Activated naive CD8-positive, alpha-beta T cell (primary cell): Measurements from ENCODE around the gene DHPS.
"Not testable (repeated sequence)": the region's sequence is repeated elsewhere in the genome, so short reads cannot be mapped to it uniquely, and the experiment has no call there.

Experiments used
- H3K27ac Mint-ChIP-seq: one replicate; pipeline ENCODE4 v1.8.0; 2021; ENCODE audit warnings: mixed read lengths
- H3K27me3 Mint-ChIP-seq: one replicate; pipeline ENCODE4 v1.8.0; 2021; ENCODE audit warnings: mixed read lengths
- H3K36me3 Mint-ChIP-seq: one replicate; pipeline ENCODE4 v1.8.0; 2021; ENCODE audit warnings: mixed read lengths
- H3K4me1 Mint-ChIP-seq: one replicate; pipeline ENCODE4 v1.8.0; 2021; ENCODE audit warnings: low read depth, mixed read lengths
- H3K4me3 Mint-ChIP-seq: one replicate; pipeline ENCODE4 v1.8.0; 2021; ENCODE audit warnings: mild to moderate bottlenecking, mixed read lengths
- H3K9me3 Mint-ChIP-seq: one replicate; pipeline ENCODE4 v1.8.0; 2021; ENCODE audit warnings: low read depth, mixed read lengths

Gene DHPS

GRCh38 chr19:12649941-12650340 is 31.7 kb downstream of the DHPS start:
- peaks cover 7% of the 10 kb centered on the region for H3K36me3 Mint-ChIP-seq
- no peak overlapping the region for H3K27ac Mint-ChIP-seq
- no peaks in the 10 kb centered on the region for H3K9me3 Mint-ChIP-seq
- peaks cover 2% of the 10 kb centered on the region for H3K4me1 Mint-ChIP-seq
- no peak overlapping the region for H3K4me3 Mint-ChIP-seq
- no peaks in the 10 kb centered on the region for H3K27me3 Mint-ChIP-seq

- no peak overlapping the region for H3K27ac Mint-ChIP-seq
- H3K4me1 Mint-ChIP-seq: peaks cover 2% of the 10 kb centered on the region
- H3K27me3 Mint-ChIP-seq: no peaks in the 10 kb centered on the region
- peaks cover 7% of the 10 kb centered on the region for H3K36me3 Mint-ChIP-seq
- H3K9me3 Mint-ChIP-seq: no peaks in the 10 kb centered on the region
- H3K4me3 Mint-ChIP-seq: no peak overlapping the region
Measured at GRCh38 chr19:12648088-12648487, 33.6 kb downstream of the DHPS start.

- Mint-ChIP-seq H3K4me1 (peaks cover 2% of the 10 kb centered on the region), H3K27ac (no peak overlapping the region), H3K27me3 (no peaks in the 10 kb centered on the region), H3K4me3 (no peak overlapping the region), H3K36me3 (peaks cover 7% of the 10 kb centered on the region), H3K9me3 (no peaks in the 10 kb centered on the region)
Measured at GRCh38 chr19:12647490-12648071, 34.1 kb downstream of the DHPS start.

- H3K9me3 Mint-ChIP-seq: no peaks in the 10 kb centered on the region
- no peak overlapping the region for H3K27ac Mint-ChIP-seq
Measured at GRCh38 chr19:12647047-12647446, 34.6 kb downstream of the DHPS start.

GRCh38 chr19:12646551-12646950 is 35.1 kb downstream of the DHPS start:
- Mint-ChIP-seq H3K36me3 (peaks cover 3% of the 10 kb centered on the region), H3K4me3 (no peak overlapping the region), H3K9me3 (no peaks in the 10 kb centered on the region), H3K4me1 (peaks cover 2% of the 10 kb centered on the region), H3K27me3 (no peaks in the 10 kb centered on the region), H3K27ac (no peak overlapping the region)

More at GRCh38 chr19:12647047-12647446, 34.6 kb downstream of the DHPS start:
- H3K4me3 Mint-ChIP-seq: no peak overlapping the region
- no peaks in the 10 kb centered on the region for H3K27me3 Mint-ChIP-seq
- peaks cover 7% of the 10 kb centered on the region for H3K36me3 Mint-ChIP-seq
- peaks cover 2% of the 10 kb centered on the region for H3K4me1 Mint-ChIP-seq

- H3K27me3 Mint-ChIP-seq, H3K36me3 Mint-ChIP-seq, H3K27ac Mint-ChIP-seq, H3K9me3 Mint-ChIP-seq, H3K4me3 Mint-ChIP-seq: not testable (repeated sequence)
- H3K4me1 Mint-ChIP-seq: peaks cover 15% of the 10 kb centered on the region
Measured at GRCh38 chr19:12643716-12644115, 38.0 kb downstream of the DHPS start.

GRCh38 chr19:12642506-12642905 is 39.2 kb downstream of the DHPS start:
- no peaks in the 10 kb centered on the region for H3K27me3 Mint-ChIP-seq
- no peak overlapping the region for H3K4me3 Mint-ChIP-seq
- H3K27ac Mint-ChIP-seq: no peak overlapping the region

GRCh38 chr19:12641456-12641855 is 40.2 kb downstream of the DHPS start:
- no peaks in the 10 kb centered on the region for H3K27me3 Mint-ChIP-seq
- no peak overlapping the region for H3K27ac Mint-ChIP-seq
- no peaks in the 10 kb centered on the region for H3K36me3 Mint-ChIP-seq
- peaks cover 19% of the 10 kb centered on the region for H3K4me1 Mint-ChIP-seq
- H3K9me3 Mint-ChIP-seq: no peaks in the 10 kb centered on the region
- no peak overlapping the region for H3K4me3 Mint-ChIP-seq

More at GRCh38 chr19:12642506-12642905, 39.2 kb downstream of the DHPS start:
- no peaks in the 10 kb centered on the region for H3K36me3 Mint-ChIP-seq
- H3K9me3 Mint-ChIP-seq: no peaks in the 10 kb centered on the region
- H3K4me1 Mint-ChIP-seq: peaks cover 13% of the 10 kb centered on the region

- Mint-ChIP-seq H3K36me3 (no peaks in the 10 kb centered on the region), H3K4me1 (peaks cover 24% of the 10 kb centered on the region), H3K9me3 (no peaks in the 10 kb centered on the region), H3K27me3 (no peaks in the 10 kb centered on the region), H3K27ac (peak overlapping the region; percentile 90), H3K4me3 (peak overlapping the region; percentile 85)
Measured at GRCh38 chr19:12639901-12640613, 41.6 kb downstream of the DHPS start.

GRCh38 chr19:12638611-12639182 is 43.0 kb downstream of the DHPS start:
- H3K4me1 Mint-ChIP-seq: peaks cover 27% of the 10 kb centered on the region
- no peak overlapping the region for H3K27ac Mint-ChIP-seq
- H3K36me3 Mint-ChIP-seq: no peaks in the 10 kb centered on the region
- H3K27me3 Mint-ChIP-seq: no peaks in the 10 kb centered on the region
- no peak overlapping the region for H3K4me3 Mint-ChIP-seq
- no peaks in the 10 kb centered on the region for H3K9me3 Mint-ChIP-seq

- Mint-ChIP-seq H3K27me3 (no peaks in the 10 kb centered on the region), H3K9me3 (no peaks in the 10 kb centered on the region), H3K4me1 (peaks cover 30% of the 10 kb centered on the region), H3K4me3 (no peak overlapping the region), H3K27ac (no peak overlapping the region), H3K36me3 (no peaks in the 10 kb centered on the region)
Measured at GRCh38 chr19:12636631-12637030, 45.0 kb downstream of the DHPS start.

GRCh38 chr19:12629215-12629614 is 52.5 kb downstream of the DHPS start:
- Mint-ChIP-seq H3K27ac (no peak overlapping the region), H3K9me3 (peaks cover 7% of the 10 kb centered on the region), H3K36me3 (peaks cover 22% of the 10 kb centered on the region), H3K4me3 (no peak overlapping the region), H3K27me3 (no peaks in the 10 kb centered on the region), H3K4me1 (peaks cover 5% of the 10 kb centered on the region)

- no peak overlapping the region for H3K4me3 Mint-ChIP-seq
- H3K27me3 Mint-ChIP-seq: no peaks in the 10 kb centered on the region
- peaks cover 7% of the 10 kb centered on the region for H3K9me3 Mint-ChIP-seq
- no peak overlapping the region for H3K27ac Mint-ChIP-seq
- H3K4me1 Mint-ChIP-seq: peaks cover 5% of the 10 kb centered on the region
- H3K36me3 Mint-ChIP-seq: peaks cover 22% of the 10 kb centered on the region
Measured at GRCh38 chr19:12628040-12629022, 53.3 kb downstream of the DHPS start.

- peaks cover 7% of the 10 kb centered on the region for H3K9me3 Mint-ChIP-seq
- peaks cover 22% of the 10 kb centered on the region for H3K36me3 Mint-ChIP-seq
- H3K27ac Mint-ChIP-seq: no peak overlapping the region
- no peaks in the 10 kb centered on the region for H3K27me3 Mint-ChIP-seq
- H3K4me1 Mint-ChIP-seq: peaks cover 2% of the 10 kb centered on the region
- H3K4me3 Mint-ChIP-seq: no peak overlapping the region
Measured at GRCh38 chr19:12626958-12627357, 54.7 kb downstream of the DHPS start.
